Measurements from ENCODE around the gene BLOC1S1. TPM values are rescaled to one million over a fixed set of nuclear protein-coding genes. Genes with fewer than 3 reads are reported as not detected.

The BLOC1S1 gene
- total RNA-seq, 2 experiments from 2014 or later, result 34.8 to 36.9 TPM

DNA sequence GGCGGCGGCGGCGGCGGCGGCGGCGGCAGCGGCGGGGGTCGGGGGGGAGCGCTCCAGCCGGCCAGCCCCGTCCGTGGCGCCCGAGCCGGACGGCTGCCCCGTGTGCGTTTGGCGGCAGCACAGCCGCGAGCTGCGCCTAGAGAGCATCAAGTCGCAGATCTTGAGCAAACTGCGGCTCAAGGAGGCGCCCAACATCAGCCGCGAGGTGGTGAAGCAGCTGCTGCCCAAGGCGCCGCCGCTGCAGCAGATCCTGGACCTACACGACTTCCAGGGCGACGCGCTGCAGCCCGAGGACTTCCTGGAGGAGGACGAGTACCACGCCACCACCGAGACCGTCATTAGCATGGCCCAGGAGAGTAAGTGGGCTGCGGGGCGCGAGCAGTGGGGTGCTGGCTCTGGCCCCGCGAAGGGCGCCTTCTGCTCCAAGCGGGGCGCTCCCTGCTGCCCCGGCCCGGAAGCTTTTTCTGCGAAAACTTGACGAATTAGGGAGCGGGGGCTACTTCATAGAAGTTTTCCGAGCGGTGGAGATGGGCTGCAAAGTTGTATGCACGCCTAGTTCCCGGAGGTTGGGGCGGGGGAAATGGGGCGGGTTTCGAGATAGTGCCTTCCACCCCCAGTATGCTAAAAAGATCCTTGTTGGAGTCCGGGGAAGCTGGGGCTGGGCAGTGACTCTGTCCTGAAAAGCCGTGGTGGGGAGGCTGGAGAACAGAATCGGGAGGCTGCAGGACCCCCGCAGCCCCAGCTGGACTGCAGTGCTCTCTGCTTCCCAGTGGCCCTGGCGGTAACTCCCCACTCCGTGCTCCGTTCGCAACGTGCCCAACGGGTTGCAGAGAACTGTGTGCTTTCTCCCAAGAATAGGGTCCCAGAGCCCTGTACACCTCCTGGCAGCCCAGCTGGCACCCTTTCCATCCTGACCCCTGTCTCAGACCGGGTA is 27.8 kb downstream of the BLOC1S1 start:
- no peaks in the 10 kb centered on the region for H3K36me3 ChIP-seq (ENCODE audit: insufficient read depth, low read length)
- peaks cover 49% of the 10 kb centered on the region for H3K4me1 Mint-ChIP-seq (ENCODE audit: low read depth)
- no peaks in the 10 kb centered on the region for H3K9me3 Mint-ChIP-seq
- peak overlapping the region; percentile 89 for H3K4me3 ChIP-seq (ENCODE audit: low read length)
- ATAC-seq (ENCODE audit: poor library complexity) (peak; percentile 40), DNase-seq (peak in 12 of 14 experiments; percentile 25 to 81 (median 49))
- peaks cover 8% of the 10 kb centered on the region for H3K36me3 Mint-ChIP-seq (ENCODE audit: low read depth)
- H3K4me3 Mint-ChIP-seq, result peak overlapping the region; percentile 95
- peak overlapping the region; percentile 85 for H3K27ac Mint-ChIP-seq
- H3K27me3 ChIP-seq (ENCODE audit: control insufficient read depth in 1 of 2, insufficient read depth in 2 of 2, low read length in 2 of 2), result no peaks in the 10 kb centered on the region
- H3K9me3 ChIP-seq (ENCODE audit: control insufficient read depth in 1 of 2, insufficient read depth in 1 of 2, low read length in 2 of 2), result no peaks in the 10 kb centered on the region
- H3K4me1 ChIP-seq (ENCODE audit: insufficient read depth, low read length), result peaks cover 35% of the 10 kb centered on the region
- intact Hi-C loops (cut with DNase I, micrococcal nuclease), result loop anchor here in 1 of 2 experiments (2.0 to 10.0 kb wide), 7 partner anchors 53 to 721 kb away; partner anchors contain the start of genes ESYT1, ORMDL2, RPS26 and SARNP
- ChIA-PET CTCF (interaction anchor here (0.8 to 1.5 kb wide), 5 partner anchors 14 to 183 kb away, joined by 3 to 8 read pairs (median 3); partner anchors contain the start of genes ORMDL2 and SARNP), POLR2A (interaction anchor here (0.5 to 3.9 kb wide), 15 partner anchors 11 to 478 kb away, joined by 3 to 31 read pairs (median 4); partner anchors contain the start of genes DNAJC14, ORMDL2, RNF41 and SARNP)
- no peaks in the 10 kb centered on the region for H3K27me3 Mint-ChIP-seq
- TF ChIP-seq CTCF (IDR thresholded peaks at IDR 0.05), result no peak
- no peak overlapping the region for H3K27ac ChIP-seq (ENCODE audit: low read depth in 1 of 2, low read length in 2 of 2)

- no peak for TF ChIP-seq CTCF (IDR thresholded peaks at IDR 0.05)
- Histone ChIP-seq H3K36me3 (ENCODE audit: insufficient read depth, low read length) (peaks cover 4% of the 10 kb centered on the region), H3K4me3 (ENCODE audit: low read length) (peak overlapping the region; percentile 89), H3K27me3 (ENCODE audit: control insufficient read depth in 1 of 2, insufficient read depth in 2 of 2, low read length in 2 of 2) (no peaks in the 10 kb centered on the region), H3K9me3 (ENCODE audit: control insufficient read depth in 1 of 2, insufficient read depth in 1 of 2, low read length in 2 of 2) (no peaks in the 10 kb centered on the region), H3K4me1 (ENCODE audit: insufficient read depth, low read length) (peaks cover 35% of the 10 kb centered on the region), H3K27ac (ENCODE audit: low read depth in 1 of 2, low read length in 2 of 2) (peak overlapping the region in 1 of 2 donors; percentile 13)
- CTCF ChIA-PET, result interaction anchor here (0.8 to 1.5 kb wide), 5 partner anchors 14 to 182 kb away, joined by 3 to 8 read pairs (median 3); partner anchors contain the start of genes ORMDL2 and SARNP
- Mint-ChIP-seq H3K4me3 (peak overlapping the region; percentile 95), H3K36me3 (ENCODE audit: low read depth) (peaks cover 16% of the 10 kb centered on the region), H3K9me3 (no peaks in the 10 kb centered on the region), H3K27ac (peak overlapping the region; percentile 85), H3K27me3 (no peaks in the 10 kb centered on the region), H3K4me1 (ENCODE audit: low read depth) (peaks cover 45% of the 10 kb centered on the region)
- no peak for ATAC-seq (ENCODE audit: poor library complexity)
- POLR2A ChIA-PET, result interaction anchor here (0.8 to 3.9 kb wide), 14 partner anchors 10 to 477 kb away, joined by 3 to 31 read pairs (median 4); partner anchors contain the start of genes DNAJC14, ORMDL2, RNF41 and SARNP
- intact Hi-C loops (cut with DNase I, micrococcal nuclease), result loop anchor here in 1 of 2 experiments (5.0 to 10.0 kb wide), 6 partner anchors 73 to 720 kb away; partner anchors contain the start of genes ESYT1, ORMDL2, RPS26 and SARNP
- peak in 1 of 14 experiments; percentile 17 for DNase-seq
Observed at GRCh38 chr12:55744340-55745030, 28.6 kb downstream of the BLOC1S1 start.
